Astrocyte (in vitro differentiated cells and primary cell): ENCODE results near the gene PIBF1. TPM values are rescaled to one million over a fixed set of nuclear protein-coding genes. Genes with fewer than 3 reads are reported as not detected.

Experiments used
- DNase-seq: peaks from one replicate; pipeline ENCODE4 v3.0.0-alpha.2; 2010; ENCODE audit warnings: low read depth
- FAIRE-seq: peaks from 2 replicates; lab custom pipeline; 2011; peaks lifted over from hg19 to GRCh38; lab: Jason Lieb, UNC
- H2AFZ ChIP-seq: 2 replicates; pipeline ENCODE4 v1.6.0; 2012; ENCODE audit warnings: low read depth, low read length, inconsistent platforms
- H3K27ac ChIP-seq: 2 replicates; pipeline ENCODE4 v1.5.1; 2011; ENCODE audit warnings: low read depth, low read length, inconsistent platforms
- H3K27me3 ChIP-seq: 2 replicates; pipeline ENCODE4 v1.6.0; 2011; ENCODE audit warnings: low read length, inconsistent platforms; ENCODE audit not compliant: insufficient read depth
- H3K36me3 ChIP-seq: 2 replicates; pipeline ENCODE4 v1.5.1; 2011; ENCODE audit warnings: low read length, inconsistent platforms; ENCODE audit not compliant: insufficient read depth
- H3K4me1 ChIP-seq: 2 replicates; pipeline ENCODE4 v1.5.1; 2011; ENCODE audit warnings: low read length, inconsistent platforms; ENCODE audit not compliant: insufficient read depth
- H3K4me2 ChIP-seq: 2 replicates; pipeline ENCODE4 v1.6.0; 2012; ENCODE audit warnings: low read length, inconsistent platforms
- H3K4me3 ChIP-seq: 2 replicates; pipeline ENCODE4 v1.5.1; 2011; ENCODE audit warnings: low read depth, mild to moderate bottlenecking, low read length, inconsistent platforms; ENCODE audit not compliant: insufficient read depth
- H3K79me2 ChIP-seq: 2 replicates; pipeline ENCODE4 v1.6.0; 2012; ENCODE audit warnings: mild to moderate bottlenecking, low read length, inconsistent platforms; ENCODE audit not compliant: insufficient read depth
- H3K9ac ChIP-seq: 2 replicates; pipeline ENCODE4 v1.6.0; 2012; ENCODE audit warnings: mild to moderate bottlenecking, low read length, inconsistent platforms
- H3K9me3 ChIP-seq: 2 replicates; pipeline ENCODE4 v1.5.1; 2012; ENCODE audit warnings: low read depth, mild to moderate bottlenecking, low read length, inconsistent platforms; ENCODE audit not compliant: insufficient read depth
- H4K20me1 ChIP-seq: 2 replicates; pipeline ENCODE4 v1.6.0; 2012; ENCODE audit warnings: low read length, inconsistent platforms; ENCODE audit not compliant: insufficient read depth
- H3K27ac Mint-ChIP-seq: one replicate; pipeline ENCODE4 v1.8.0; 2021; ENCODE audit warnings: mild to moderate bottlenecking, mixed read lengths; ENCODE audit not compliant: unreplicated experiment
- H3K27me3 Mint-ChIP-seq: one replicate; pipeline ENCODE4 v1.8.0; 2021; ENCODE audit warnings: low read depth, mixed read lengths; ENCODE audit not compliant: unreplicated experiment
- H3K36me3 Mint-ChIP-seq: one replicate; pipeline ENCODE4 v1.8.0; 2021; ENCODE audit warnings: low read depth, mixed read lengths; ENCODE audit not compliant: unreplicated experiment
- H3K4me1 Mint-ChIP-seq: one replicate; pipeline ENCODE4 v1.8.0; 2021; ENCODE audit warnings: low read depth, mixed read lengths; ENCODE audit not compliant: unreplicated experiment
- H3K4me3 Mint-ChIP-seq: one replicate; pipeline ENCODE4 v1.8.0; 2021; ENCODE audit warnings: mild to moderate bottlenecking, moderate library complexity, mixed read lengths; ENCODE audit not compliant: unreplicated experiment
- H3K9me3 Mint-ChIP-seq: one replicate; pipeline ENCODE4 v1.8.0; 2021; ENCODE audit warnings: mild to moderate bottlenecking, mixed read lengths; ENCODE audit not compliant: unreplicated experiment
- CTCF ChIP-seq: IDR thresholded peaks from 2 replicates; pipeline ENCODE4 v1.5.1; 2011; ENCODE audit warnings: low read depth, mild to moderate bottlenecking, inconsistent platforms, low read length, moderate library complexity; ENCODE audit not compliant: insufficient read depth
- EZH2 ChIP-seq: IDR thresholded peaks from 2 replicates; pipeline ENCODE4 v1.6.1; 2012; ENCODE audit warnings: mild to moderate bottlenecking, low read length, inconsistent platforms; ENCODE audit not compliant: insufficient read depth
- total RNA-seq: library from RNA; stranded (reverse); gene quantifications from 2 replicates; pipeline ENCODE4 v1.2.1, GENCODE V29; 2021

PIBF1 gene
- total RNA-seq, 1 donor from 2014 or later = 19.3 TPM

- no peak overlapping the region for H3K27ac Mint-ChIP-seq
Observed at GRCh38 chr13:73054712-73055111, 272.8 kb downstream of the PIBF1 start.

DNA sequence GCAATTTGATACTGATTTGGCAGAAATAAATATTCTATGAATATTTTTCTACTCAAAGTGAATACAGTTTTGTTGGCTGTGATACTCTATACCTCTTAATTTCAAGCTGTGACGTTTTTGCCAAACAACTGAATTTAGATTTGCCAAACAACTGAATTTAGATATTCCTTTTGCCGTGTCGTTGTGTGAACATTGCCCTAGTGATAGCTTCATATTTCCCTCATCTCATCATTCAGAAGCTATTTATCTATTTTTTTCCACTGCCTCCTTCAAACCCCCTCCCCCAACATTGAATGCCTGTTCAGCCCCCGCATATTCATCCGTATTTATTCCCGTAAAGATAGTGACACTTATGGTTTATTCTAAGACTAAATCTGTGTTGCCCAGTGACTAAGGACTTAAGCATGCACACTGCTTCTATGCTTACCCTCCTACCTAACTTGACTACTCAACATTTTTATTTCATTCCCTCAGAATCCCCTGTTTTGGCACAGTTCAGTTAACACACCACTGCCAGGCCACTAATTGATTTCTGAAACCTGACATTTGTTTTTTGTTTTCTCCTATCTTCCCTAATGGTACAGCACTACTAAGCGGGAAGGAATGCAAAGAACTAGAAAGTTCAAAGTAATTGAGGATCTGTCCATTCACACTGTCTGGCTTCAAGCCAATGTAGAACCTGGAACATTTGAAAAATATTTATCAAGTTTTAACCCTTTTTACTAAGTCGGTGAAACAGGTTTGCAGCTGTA is 274.1 kb downstream of the PIBF1 start:
- H3K27me3 Mint-ChIP-seq = no peaks in the 10 kb centered on the region
- H3K4me3 Mint-ChIP-seq = peak overlapping the region; percentile 52
- TF ChIP-seq CTCF (no peak), EZH2 (no peak)
- H3K9me3 Mint-ChIP-seq = no peaks in the 10 kb centered on the region
- H3K27ac Mint-ChIP-seq = peak overlapping the region; percentile 93
- Histone ChIP-seq H3K79me2 (peaks cover 9% of the 10 kb centered on the region), H3K27ac (peak overlapping the region; percentile 14), H2AFZ (no peak overlapping the region), H3K4me2 (peak overlapping the region; percentile 69), H3K4me1 (peaks cover 22% of the 10 kb centered on the region), H3K36me3 (no peaks in the 10 kb centered on the region), H3K27me3 (no peaks in the 10 kb centered on the region), H4K20me1 (no peaks in the 10 kb centered on the region), H3K9ac (no peak overlapping the region), H3K4me3 (no peak overlapping the region), H3K9me3 (no peaks in the 10 kb centered on the region)
- peaks cover 19% of the 10 kb centered on the region for H3K4me1 Mint-ChIP-seq
- FAIRE-seq (peak; percentile 88), DNase-seq (peak; percentile 97)
- H3K36me3 Mint-ChIP-seq = no peaks in the 10 kb centered on the region

More at GRCh38 chr13:73054712-73055111, 272.8 kb downstream of the PIBF1 start:
- H3K4me3 Mint-ChIP-seq = no peak overlapping the region
- no peaks in the 10 kb centered on the region for H3K27me3 Mint-ChIP-seq
- TF ChIP-seq EZH2 = no peak
- TF ChIP-seq CTCF = no peak
- peaks cover 19% of the 10 kb centered on the region for H3K4me1 Mint-ChIP-seq
- no peak overlapping the region for H3K9ac ChIP-seq
- H3K4me3 ChIP-seq = no peak overlapping the region
- H3K9me3 ChIP-seq = no peaks in the 10 kb centered on the region
- FAIRE-seq = no peak
- no peak overlapping the region for H2AFZ ChIP-seq
- no peaks in the 10 kb centered on the region for H3K27me3 ChIP-seq
- DNase-seq = no peak
- H3K36me3 ChIP-seq = no peaks in the 10 kb centered on the region
- no peaks in the 10 kb centered on the region for H3K36me3 Mint-ChIP-seq
- H3K27ac ChIP-seq = no peak overlapping the region
- H4K20me1 ChIP-seq = no peaks in the 10 kb centered on the region
- H3K4me2 ChIP-seq = no peak overlapping the region
- peaks cover 18% of the 10 kb centered on the region for H3K4me1 ChIP-seq
- H3K9me3 Mint-ChIP-seq = no peaks in the 10 kb centered on the region
- H3K79me2 ChIP-seq = peaks cover under 1% of the 10 kb centered on the region

DNA sequence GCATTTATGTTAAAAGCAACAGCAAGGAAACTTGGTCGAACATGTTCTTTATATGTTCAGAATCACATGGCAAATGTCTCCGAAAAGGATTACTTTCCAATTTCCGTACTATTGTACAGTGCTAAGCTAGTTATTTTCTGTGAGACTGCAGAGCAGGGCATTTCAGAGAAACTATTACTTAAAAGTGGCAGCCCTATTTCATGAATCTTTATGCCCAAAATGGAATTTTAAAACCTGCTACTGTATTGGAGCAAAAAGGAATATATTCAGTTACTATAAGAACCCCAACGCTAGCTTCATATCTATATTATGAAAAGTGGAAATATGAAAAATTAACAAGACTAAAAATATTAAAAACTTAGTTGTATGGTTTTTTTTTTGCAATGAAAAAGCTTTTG is 274.6 kb downstream of the PIBF1 start:
- Histone ChIP-seq H3K36me3 (no peaks in the 10 kb centered on the region), H3K27me3 (no peaks in the 10 kb centered on the region), H3K79me2 (peaks cover 13% of the 10 kb centered on the region), H3K27ac (no peak overlapping the region), H3K4me1 (peaks cover 22% of the 10 kb centered on the region), H3K4me2 (peak overlapping the region; percentile 69), H3K9ac (no peak overlapping the region), H4K20me1 (peaks cover 3% of the 10 kb centered on the region), H3K4me3 (no peak overlapping the region), H2AFZ (no peak overlapping the region), H3K9me3 (no peaks in the 10 kb centered on the region)
- Mint-ChIP-seq H3K9me3 (no peaks in the 10 kb centered on the region), H3K36me3 (peaks cover 2% of the 10 kb centered on the region), H3K4me3 (no peak overlapping the region), H3K27ac (no peak overlapping the region), H3K4me1 (peaks cover 21% of the 10 kb centered on the region), H3K27me3 (no peaks in the 10 kb centered on the region)
- FAIRE-seq = no peak
- DNase-seq = no peak
- TF ChIP-seq CTCF (no peak), EZH2 (no peak)
